H1 (cell line): ENCODE data around the gene KCTD20. TPM values are rescaled to one million over a fixed set of nuclear protein-coding genes. Genes with fewer than 3 reads are reported as not detected.

Experiments
- CTCF ChIA-PET: fragments of 300-600 bp; sonication (Branson Sonifier 250); formaldehyde crosslinking; loops from one replicate; lab custom pipeline; 2021; ENCODE audit not compliant: partially characterized antibody; lab: Charles Lee
- POLR2A ChIA-PET: fragments of 300-600 bp; sonication (Branson Sonifier 250); formaldehyde crosslinking; loops from one replicate; lab custom pipeline; 2021; ENCODE audit warnings: inconsistent platforms; ENCODE audit not compliant: partially characterized antibody; lab: Charles Lee
- DNase-seq, 2 experiments: peaks; one replicate each; pipeline versions ENCODE4 v3.0.0 to v3.0.0-alpha.2; 2010 to 2022; ENCODE audit warnings: low spot score in 2 of 2, low read depth in 1 of 2, mixed read lengths in 1 of 2
- FAIRE-seq: peaks from 2 replicates; lab custom pipeline; 2011; peaks lifted over from hg19 to GRCh38; lab: Jason Lieb, UNC
- H2AFZ ChIP-seq: 2 replicates; pipeline ENCODE4 v1.8.1; 2012; ENCODE audit warnings: low read length, inconsistent platforms
- H2AK5ac ChIP-seq: 2 replicates; pipeline ENCODE4 v1.6.1; 2013; ENCODE audit warnings: low read depth, low read length
- H2BK120ac ChIP-seq: replicated peaks from 2 replicates; pipeline ENCODE3; 2013; ENCODE audit warnings: low read depth, low read length, inconsistent platforms
- H2BK12ac ChIP-seq: 2 replicates; pipeline ENCODE4 v1.6.1; 2013; ENCODE audit warnings: low read depth, low read length
- H2BK15ac ChIP-seq: 2 replicates; pipeline ENCODE4 v1.6.1; 2013; ENCODE audit warnings: low read length
- H2BK20ac ChIP-seq: 2 replicates; pipeline ENCODE4 v1.6.1; 2013; ENCODE audit warnings: low read length
- H2BK5ac ChIP-seq: 2 replicates; pipeline ENCODE4 v1.6.1; 2013; ENCODE audit warnings: low read depth, low read length
- H3K14ac ChIP-seq: 2 replicates; pipeline ENCODE4 v1.6.1; 2013; ENCODE audit warnings: inconsistent platforms; ENCODE audit not compliant: insufficient read length
- H3K18ac ChIP-seq: 2 replicates; pipeline ENCODE4 v1.6.1; 2013; ENCODE audit warnings: low read length; ENCODE audit errors: extremely low read depth
- H3K23ac ChIP-seq: 2 replicates; pipeline ENCODE4 v1.6.1; 2013; ENCODE audit warnings: inconsistent platforms; ENCODE audit not compliant: insufficient read length
- H3K23me2 ChIP-seq: 2 replicates; pipeline ENCODE4 v1.6.1; 2013; ENCODE audit warnings: low read depth, low read length
- H3K27ac ChIP-seq: 2 replicates; pipeline ENCODE4 v1.6.1; 2011; ENCODE audit warnings: low read depth, low read length, inconsistent platforms
- H3K27me3 ChIP-seq, 4 experiments: replicated peaks in 1 of 4; 1 replicate in 1 of 4; 2 replicates in 3 of 4; pipeline versions ENCODE4 v1.6.1 to v1.8.1; 2011 to 2013; ENCODE audit warnings: low read length in 3 of 4, mild to moderate bottlenecking in 3 of 4, inconsistent platforms in 2 of 4, mixed read lengths in 2 of 4, moderate library complexity in 1 of 4; ENCODE audit not compliant: control insufficient read depth in 3 of 4, insufficient read depth in 3 of 4; ENCODE audit errors: extremely low read depth in 1 of 4
- H3K36me3 ChIP-seq, 4 experiments: 2 replicates each; pipeline versions ENCODE4 v1.6.1 to v1.8.1; 2011 to 2013; ENCODE audit warnings: mild to moderate bottlenecking in 4 of 4, low read length in 3 of 4, moderate library complexity in 2 of 4, control low read depth in 1 of 4, inconsistent platforms in 1 of 4; ENCODE audit not compliant: insufficient read depth in 4 of 4, control insufficient read depth in 2 of 4
- H3K4ac ChIP-seq: replicated peaks from 2 replicates; pipeline ENCODE3; 2013; ENCODE audit warnings: low read length, low read depth, mixed read lengths, inconsistent platforms; ENCODE audit not compliant: insufficient read length
- H3K4me1 ChIP-seq, 4 experiments: replicated peaks in 1 of 4; 1 replicate in 1 of 4; 2 replicates in 3 of 4; pipeline versions ENCODE4 v1.6.1 to v1.8.1; 2011 to 2013; ENCODE audit warnings: low read length in 3 of 4, inconsistent platforms in 2 of 4, mixed read lengths in 1 of 4; ENCODE audit not compliant: insufficient read depth in 4 of 4, control insufficient read depth in 3 of 4
- H3K4me2 ChIP-seq, 2 experiments: 2 replicates each; pipeline versions ENCODE4 v1.6.1 to v1.8.1; 2011 to 2013; ENCODE audit warnings: low read depth in 2 of 2, low read length in 2 of 2, control low read depth in 1 of 2, inconsistent platforms in 1 of 2, mild to moderate bottlenecking in 1 of 2; ENCODE audit not compliant: insufficient read depth in 1 of 2
- H3K4me3 ChIP-seq, 4 experiments: fragments of 200-600, 300-600 bp in 1 of 4; sonication (generic), shearing (Covaris generic), sonication (Bioruptor Twin) in 1 of 4; 2 replicates each; pipeline versions ENCODE4 v1.5.1 to v1.8.1; 2011 to 2016; ENCODE audit warnings: low read length in 4 of 4, low read depth in 3 of 4, control low read depth in 2 of 4, inconsistent platforms in 2 of 4, mild to moderate bottlenecking in 2 of 4, mixed read lengths in 1 of 4, moderate library complexity in 1 of 4; ENCODE audit not compliant: insufficient read depth in 2 of 4; ENCODE audit errors: extremely low read depth in 1 of 4
- H3K56ac ChIP-seq: replicated peaks from 2 replicates; pipeline ENCODE3; 2013; ENCODE audit warnings: low read depth, mild to moderate bottlenecking, mixed read lengths, low read length, inconsistent platforms; ENCODE audit not compliant: insufficient read length
- H3K79me1 ChIP-seq: 2 replicates; pipeline ENCODE4 v1.6.1; 2013; ENCODE audit warnings: low read depth, low read length, control low read depth
- H3K79me2 ChIP-seq, 2 experiments: 2 replicates each; pipeline versions ENCODE4 v1.6.1 to v1.8.1; 2012 to 2013; ENCODE audit warnings: low read length in 2 of 2, mild to moderate bottlenecking in 2 of 2, inconsistent platforms in 1 of 2; ENCODE audit not compliant: insufficient read depth in 2 of 2, control insufficient read depth in 1 of 2
- H3K9ac ChIP-seq, 4 experiments: replicated peaks in 1 of 4; 1 replicate in 1 of 4; 2 replicates in 3 of 4; pipeline versions ENCODE4 v1.6.1 to v1.8.1; 2011 to 2013; ENCODE audit warnings: low read depth in 3 of 4, low read length in 3 of 4, control low read depth in 2 of 4, mild to moderate bottlenecking in 2 of 4, moderate library complexity in 2 of 4, inconsistent platforms in 1 of 4; ENCODE audit errors: extremely low read depth in 1 of 4
- H3K9me3 ChIP-seq, 2 experiments: 2 replicates each; pipeline versions ENCODE4 v1.6.1 to v1.8.1; 2012 to 2013; ENCODE audit warnings: mild to moderate bottlenecking in 2 of 2, moderate library complexity in 2 of 2, control low read depth in 1 of 2, inconsistent platforms in 1 of 2, low read depth in 1 of 2, low read length in 1 of 2, mixed read lengths in 1 of 2; ENCODE audit not compliant: insufficient read depth in 2 of 2
- H4K20me1 ChIP-seq, 2 experiments: replicated peaks in 1 of 2; 2 replicates each; pipeline versions ENCODE3 to v1.8.1; 2011 to 2013; ENCODE audit warnings: inconsistent platforms in 2 of 2, low read length in 2 of 2, mild to moderate bottlenecking in 1 of 2; ENCODE audit not compliant: insufficient read depth in 2 of 2, control insufficient read depth in 1 of 2
- H4K5ac ChIP-seq: 2 replicates; pipeline ENCODE4 v1.6.1; 2013; ENCODE audit warnings: low read length, low read depth, mixed read lengths, inconsistent platforms; ENCODE audit not compliant: insufficient read length
- H4K8ac ChIP-seq: 2 replicates; pipeline ENCODE4 v1.8.0; 2013; ENCODE audit warnings: mild to moderate bottlenecking, moderate library complexity, low read length, inconsistent platforms; ENCODE audit not compliant: insufficient read depth; ENCODE audit errors: extremely low read depth
- H4K91ac ChIP-seq: replicated peaks from 2 replicates; pipeline ENCODE3; 2013; ENCODE audit warnings: low read length, mixed read lengths, inconsistent platforms; ENCODE audit not compliant: insufficient read length
- CTBP2 ChIP-seq: IDR thresholded peaks from 2 replicates; pipeline ENCODE4 v1.7.0; 2011; ENCODE audit warnings: borderline replicate concordance, mild to moderate bottlenecking, moderate library complexity, mixed read lengths, low read length; ENCODE audit not compliant: insufficient read depth, insufficient read length
- WGBS, 2 experiments: shearing (Covaris generic) in 1 of 2; methylation state at CpG; one replicate each; pipeline versions ENCODE4 v1.1.6 to v1.1.7; 2013 to 2015; ENCODE audit warnings: low lambda C conversion rate in 2 of 2, mixed read lengths in 2 of 2, inconsistent platforms in 1 of 2, low coverage in 1 of 2, missing lambda C conversion rate in 1 of 2; ENCODE audit not compliant: insufficient replicate concordance in 2 of 2, insufficient coverage in 1 of 2, insufficient read length in 1 of 2; ENCODE audit errors: extremely low coverage in 1 of 2, missing lambda C conversion rate in 1 of 2; 5-methylcytosine and 5-hydroxymethylcytosine counted together
- polyA plus RNA-seq, 7 experiments: library from polyadenylated mRNA; depleted of rRNA in 3 of 7; stranded (reverse) in 5 of 7; unstranded in 2 of 7; fragments of >200 nt in 5 of 7; fragments of 200-250 nt in 2 of 7; gene quantifications; 1 replicate in 5 of 7; 2 replicates in 1 of 7; 4 replicates in 1 of 7; pipeline versions ENCODE4 v1.2.1 to v1.2.3, GENCODE V29; 2011 to 2013; ENCODE audit warnings: missing spikeins in 2 of 7, mixed read lengths in 2 of 7
- total RNA-seq: library from RNA; stranded (reverse); fragmentation: NEBNext Ultra II Directional; extraction: Animal tissue kit (Norgen Biotek cat#: 25700); gene quantifications from 2 replicates; pipeline ENCODE4 v1.2.1, GENCODE V29; 2021

KCTD20 gene
- total and polyA plus RNA-seq, 2 of the 8 experiments (the other 6 are each of a cell fraction or from before 2014, with no cell fraction given), result 10.1 to 26.2 TPM

DNA sequence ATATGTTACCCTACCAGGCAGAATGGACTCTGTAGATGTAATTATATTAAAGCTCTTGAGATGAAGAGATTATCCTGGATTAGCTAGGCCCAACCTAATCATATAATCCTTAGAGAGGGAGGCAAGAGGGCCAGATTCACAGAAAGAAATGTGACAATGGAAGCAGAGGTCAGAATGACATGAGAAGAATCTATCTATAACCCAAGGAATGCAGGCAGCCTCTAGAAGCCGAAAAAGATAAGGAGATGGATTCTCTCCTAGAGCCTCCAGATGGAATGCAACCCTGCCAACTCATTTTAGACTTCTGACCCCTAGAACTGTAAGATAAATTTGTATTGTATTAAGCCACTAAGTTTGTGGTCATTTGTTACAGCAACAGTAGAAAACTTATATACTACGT, 12.4 kb upstream of the KCTD20 start:
- Histone ChIP-seq H2BK5ac (no peak overlapping the region), H2BK20ac (no peak overlapping the region), H4K8ac (no peak overlapping the region), H3K9me3 (no peaks in the 10 kb centered on the region), H2AK5ac (no peak overlapping the region), H3K4ac (no peak overlapping the region), H3K36me3 (no peaks in the 10 kb centered on the region), H3K14ac (no peak overlapping the region), H2BK120ac (no peak overlapping the region), H2BK15ac (no peak overlapping the region), H2BK12ac (no peak overlapping the region), H3K27me3 (no peaks in the 10 kb centered on the region), H3K4me3 (no peak overlapping the region), H3K18ac (no peak overlapping the region), H4K91ac (no peak overlapping the region), H3K23me2 (no peaks in the 10 kb centered on the region), H3K4me1 (no peaks in the 10 kb centered on the region), H3K79me2 (no peaks in the 10 kb centered on the region), H4K20me1 (no peaks in the 10 kb centered on the region), H3K79me1 (no peaks in the 10 kb centered on the region), H3K9ac (no peak overlapping the region), H3K23ac (no peak overlapping the region), H4K5ac (no peak overlapping the region), H3K27ac (no peak overlapping the region), H2AFZ (no peak overlapping the region), H3K4me2 (no peak overlapping the region), H3K56ac (no peak overlapping the region)
- POLR2A ChIA-PET, result no interaction called here
- FAIRE-seq (no peak), DNase-seq (no peak)
- WGBS, 2 experiments, result 82% methylated on average over 2 of the region's 2 CpGs; no CpG with 5 or more reads in 1 of the 2 experiments
- CTCF ChIA-PET, result interaction anchor here (0.7 to 1.2 kb wide), 2 partner anchors 9 to 13 kb away, joined by 3 to 4 read pairs; no protein-coding TSS in a partner anchor
- no peak for TF ChIP-seq CTBP2
